ENCODE data around the gene PPM1D.

The PPM1D gene

DNA sequence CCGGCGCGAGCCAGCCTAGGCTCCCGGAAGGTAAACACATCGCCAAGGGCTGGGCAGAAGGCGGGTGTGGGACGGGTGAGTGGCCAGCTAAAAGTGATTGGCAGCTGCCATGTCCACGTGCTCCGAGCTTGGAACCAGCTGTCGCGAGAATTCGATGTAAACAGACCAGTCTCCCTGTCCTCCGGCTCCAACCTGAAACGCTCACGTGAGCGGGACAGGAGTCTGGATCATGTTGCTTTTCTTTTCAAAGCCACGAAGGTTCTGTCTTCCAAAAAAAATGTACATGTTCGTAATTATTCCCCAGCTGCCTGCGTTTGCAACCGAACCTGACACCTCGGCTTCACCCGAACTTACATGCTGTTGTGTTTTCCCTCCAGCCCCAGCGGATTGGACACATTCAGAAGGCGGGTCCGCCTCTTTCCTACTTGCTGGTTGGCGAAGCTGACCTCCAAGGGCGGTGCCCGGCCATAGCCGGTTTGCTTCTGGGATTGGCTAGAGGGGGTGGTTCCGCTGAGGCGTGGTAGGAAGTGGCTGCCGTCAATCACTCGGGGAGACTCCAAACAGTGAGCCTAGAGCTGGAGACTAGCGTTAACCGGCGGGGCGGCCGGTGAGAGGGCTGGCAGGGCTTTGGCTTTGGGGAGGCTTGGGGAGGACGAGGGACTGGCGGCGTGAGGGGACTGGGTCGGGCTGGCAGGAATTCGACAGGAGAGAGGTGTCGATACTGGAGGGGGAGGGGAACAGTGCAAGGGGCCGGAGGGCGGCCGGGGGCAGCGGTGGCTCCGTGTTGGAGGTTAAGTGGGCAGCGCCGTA, 77.5 kb downstream of the PPM1D start, which contains the start of gene BCAS3 (continued):
- TF ChIP-seq ZNF335 (tag by site-specific recombination; conservative IDR thresholded peaks at IDR 0.05) (peak; percentile 92), OVOL3 (tag by site-specific recombination; IDR thresholded peaks at IDR 0.05) (no peak), REPIN1 (tag by site-specific recombination; IDR thresholded peaks at IDR 0.05; ENCODE audit: low read depth) (peak; percentile 25; the same call in 1 of the 2 replicates), ZNF391 (tag by site-specific recombination; IDR thresholded peaks at IDR 0.05; ENCODE audit: borderline replicate concordance, low read depth) (peak; percentile 79; the same call in 1 of the 2 replicates), KLF8 (tag by site-specific recombination; IDR thresholded peaks at IDR 0.05) (peak; percentile 76), FEZF1 (tag by site-specific recombination; IDR thresholded peaks at IDR 0.05) (no peak)
- TF ChIP-seq, protein P1, sequence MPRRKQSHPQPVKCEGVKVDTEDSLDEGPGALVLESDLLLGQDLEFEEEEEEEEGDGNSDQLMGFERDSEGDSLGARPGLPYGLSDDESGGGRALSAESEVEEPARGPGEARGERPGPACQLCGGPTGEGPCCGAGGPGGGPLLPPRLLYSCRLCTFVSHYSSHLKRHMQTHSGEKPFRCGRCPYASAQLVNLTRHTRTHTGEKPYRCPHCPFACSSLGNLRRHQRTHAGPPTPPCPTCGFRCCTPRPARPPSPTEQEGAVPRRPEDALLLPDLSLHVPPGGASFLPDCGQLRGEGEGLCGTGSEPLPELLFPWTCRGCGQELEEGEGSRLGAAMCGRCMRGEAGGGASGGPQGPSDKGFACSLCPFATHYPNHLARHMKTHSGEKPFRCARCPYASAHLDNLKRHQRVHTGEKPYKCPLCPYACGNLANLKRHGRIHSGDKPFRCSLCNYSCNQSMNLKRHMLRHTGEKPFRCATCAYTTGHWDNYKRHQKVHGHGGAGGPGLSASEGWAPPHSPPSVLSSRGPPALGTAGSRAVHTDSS (tag by site-specific recombination; IDR thresholded peaks at IDR 0.05) = no peak
- TF ChIP-seq, protein P2, sequence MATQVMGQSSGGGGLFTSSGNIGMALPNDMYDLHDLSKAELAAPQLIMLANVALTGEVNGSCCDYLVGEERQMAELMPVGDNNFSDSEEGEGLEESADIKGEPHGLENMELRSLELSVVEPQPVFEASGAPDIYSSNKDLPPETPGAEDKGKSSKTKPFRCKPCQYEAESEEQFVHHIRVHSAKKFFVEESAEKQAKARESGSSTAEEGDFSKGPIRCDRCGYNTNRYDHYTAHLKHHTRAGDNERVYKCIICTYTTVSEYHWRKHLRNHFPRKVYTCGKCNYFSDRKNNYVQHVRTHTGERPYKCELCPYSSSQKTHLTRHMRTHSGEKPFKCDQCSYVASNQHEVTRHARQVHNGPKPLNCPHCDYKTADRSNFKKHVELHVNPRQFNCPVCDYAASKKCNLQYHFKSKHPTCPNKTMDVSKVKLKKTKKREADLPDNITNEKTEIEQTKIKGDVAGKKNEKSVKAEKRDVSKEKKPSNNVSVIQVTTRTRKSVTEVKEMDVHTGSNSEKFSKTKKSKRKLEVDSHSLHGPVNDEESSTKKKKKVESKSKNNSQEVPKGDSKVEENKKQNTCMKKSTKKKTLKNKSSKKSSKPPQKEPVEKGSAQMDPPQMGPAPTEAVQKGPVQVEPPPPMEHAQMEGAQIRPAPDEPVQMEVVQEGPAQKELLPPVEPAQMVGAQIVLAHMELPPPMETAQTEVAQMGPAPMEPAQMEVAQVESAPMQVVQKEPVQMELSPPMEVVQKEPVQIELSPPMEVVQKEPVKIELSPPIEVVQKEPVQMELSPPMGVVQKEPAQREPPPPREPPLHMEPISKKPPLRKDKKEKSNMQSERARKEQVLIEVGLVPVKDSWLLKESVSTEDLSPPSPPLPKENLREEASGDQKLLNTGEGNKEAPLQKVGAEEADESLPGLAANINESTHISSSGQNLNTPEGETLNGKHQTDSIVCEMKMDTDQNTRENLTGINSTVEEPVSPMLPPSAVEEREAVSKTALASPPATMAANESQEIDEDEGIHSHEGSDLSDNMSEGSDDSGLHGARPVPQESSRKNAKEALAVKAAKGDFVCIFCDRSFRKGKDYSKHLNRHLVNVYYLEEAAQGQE (tag by site-specific recombination; IDR thresholded peaks at IDR 0.05) = no peak

DNA sequence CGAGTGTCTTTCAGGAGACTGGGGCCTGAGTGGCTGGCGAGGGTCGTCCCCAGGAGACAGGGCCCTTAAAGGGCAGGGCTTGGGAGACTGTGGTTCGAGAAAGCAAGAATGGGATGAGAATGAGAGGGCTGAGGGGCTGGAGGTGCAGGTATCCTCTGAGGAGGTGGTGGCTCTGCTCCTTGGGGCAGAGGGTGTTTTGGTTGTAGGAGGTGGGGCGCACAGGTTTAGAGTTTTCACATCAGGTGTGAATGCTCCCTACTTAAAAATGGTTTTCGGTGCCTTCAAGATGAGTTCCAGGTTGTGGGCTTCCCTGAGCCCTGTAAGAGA, 78.1 kb downstream of the PPM1D start:
- Histone ChIP-seq H3K4me1 (ENCODE audit: control insufficient read depth, insufficient read depth, low read length) (peaks cover 3% of the 10 kb centered on the region; the same call in 1 of the 2 replicates), H3K9me3 (ENCODE audit: control insufficient read depth, insufficient read depth, low read depth, low read length) (no peaks in the 10 kb centered on the region), H3K27ac (ENCODE audit: extremely low read depth, low read depth, low read length) (peak overlapping the region; percentile 13; the same call in 1 of the 2 replicates), H3K4me3 (ENCODE audit: low read depth, low read length) (peak overlapping the region; percentile 71), H3K36me3 (ENCODE audit: control insufficient read depth in 2 of 2, insufficient read depth in 1 of 2, low read length in 2 of 2) (peaks cover 3 to 15% of the 10 kb centered on the region in 2 experiments)
- CTCF ChIA-PET = interaction anchor here (0.6 to 1.0 kb wide), 2 partner anchors 77 to 342 kb away, joined by 4 read pairs; no protein-coding TSS in a partner anchor
- POLR2A ChIA-PET = interaction anchor here (1.0 to 1.6 kb wide), 11 partner anchors 9 to 734 kb away, joined by 3 to 30 read pairs (median 4); partner anchors contain the start of genes APPBP2 and PPM1D
- TF ChIP-seq ZNF23 (tag by site-specific recombination; IDR thresholded peaks at IDR 0.05; ENCODE audit: borderline replicate concordance) (no peak), ZBTB20 (tag by site-specific recombination; IDR thresholded peaks at IDR 0.05) (peak; percentile 19; the same call in 1 of the 2 replicates), ZNF548 (tag by site-specific recombination; IDR thresholded peaks at IDR 0.05) (0 out of 2 replicates have a peak, but pooled peaks have one; percentile 29), ZFP37 (tag by site-specific recombination; IDR thresholded peaks at IDR 0.05) (0 out of 2 replicates have a peak, but pooled peaks have one; percentile 42), ZNF24 (tag by site-specific recombination; IDR thresholded peaks at IDR 0.05) (no peak), ZBTB48 (tag by site-specific recombination; IDR thresholded peaks at IDR 0.05) (0 out of 2 replicates have a peak, but pooled peaks have one; percentile 8), BCL11B (tag by site-specific recombination; IDR thresholded peaks at IDR 0.05; ENCODE audit: low read depth) (0 out of 2 replicates have a peak, but pooled peaks have one; percentile 29)
- TF ChIP-seq, protein P3, sequence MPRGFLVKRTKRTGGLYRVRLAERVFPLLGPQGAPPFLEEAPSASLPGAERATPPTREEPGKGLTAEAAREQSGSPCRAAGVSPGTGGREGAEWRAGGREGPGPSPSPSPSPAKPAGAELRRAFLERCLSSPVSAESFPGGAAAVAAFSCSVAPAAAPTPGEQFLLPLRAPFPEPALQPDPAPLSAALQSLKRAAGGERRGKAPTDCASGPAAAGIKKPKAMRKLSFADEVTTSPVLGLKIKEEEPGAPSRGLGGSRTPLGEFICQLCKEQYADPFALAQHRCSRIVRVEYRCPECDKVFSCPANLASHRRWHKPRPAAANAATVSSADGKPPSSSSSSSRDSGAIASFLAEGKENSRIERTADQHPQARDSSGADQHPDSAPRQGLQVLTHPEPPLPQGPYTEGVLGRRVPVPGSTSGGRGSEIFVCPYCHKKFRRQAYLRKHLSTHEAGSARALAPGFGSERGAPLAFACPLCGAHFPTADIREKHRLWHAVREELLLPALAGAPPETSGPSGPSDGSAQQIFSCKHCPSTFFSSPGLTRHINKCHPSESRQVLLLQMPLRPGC (tag by site-specific recombination; IDR thresholded peaks at IDR 0.05) = 0 out of 2 replicates have a peak, but pooled peaks have one; percentile 0
- TF ChIP-seq, protein P4, sequence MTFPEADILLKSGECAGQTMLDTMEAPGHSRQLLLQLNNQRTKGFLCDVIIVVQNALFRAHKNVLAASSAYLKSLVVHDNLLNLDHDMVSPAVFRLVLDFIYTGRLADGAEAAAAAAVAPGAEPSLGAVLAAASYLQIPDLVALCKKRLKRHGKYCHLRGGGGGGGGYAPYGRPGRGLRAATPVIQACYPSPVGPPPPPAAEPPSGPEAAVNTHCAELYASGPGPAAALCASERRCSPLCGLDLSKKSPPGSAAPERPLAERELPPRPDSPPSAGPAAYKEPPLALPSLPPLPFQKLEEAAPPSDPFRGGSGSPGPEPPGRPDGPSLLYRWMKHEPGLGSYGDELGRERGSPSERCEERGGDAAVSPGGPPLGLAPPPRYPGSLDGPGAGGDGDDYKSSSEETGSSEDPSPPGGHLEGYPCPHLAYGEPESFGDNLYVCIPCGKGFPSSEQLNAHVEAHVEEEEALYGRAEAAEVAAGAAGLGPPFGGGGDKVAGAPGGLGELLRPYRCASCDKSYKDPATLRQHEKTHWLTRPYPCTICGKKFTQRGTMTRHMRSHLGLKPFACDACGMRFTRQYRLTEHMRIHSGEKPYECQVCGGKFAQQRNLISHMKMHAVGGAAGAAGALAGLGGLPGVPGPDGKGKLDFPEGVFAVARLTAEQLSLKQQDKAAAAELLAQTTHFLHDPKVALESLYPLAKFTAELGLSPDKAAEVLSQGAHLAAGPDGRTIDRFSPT (tag by site-specific recombination; IDR thresholded peaks at IDR 0.05) = no peak; the same call in 1 of the 2 replicates
- TF ChIP-seq, protein P5, sequence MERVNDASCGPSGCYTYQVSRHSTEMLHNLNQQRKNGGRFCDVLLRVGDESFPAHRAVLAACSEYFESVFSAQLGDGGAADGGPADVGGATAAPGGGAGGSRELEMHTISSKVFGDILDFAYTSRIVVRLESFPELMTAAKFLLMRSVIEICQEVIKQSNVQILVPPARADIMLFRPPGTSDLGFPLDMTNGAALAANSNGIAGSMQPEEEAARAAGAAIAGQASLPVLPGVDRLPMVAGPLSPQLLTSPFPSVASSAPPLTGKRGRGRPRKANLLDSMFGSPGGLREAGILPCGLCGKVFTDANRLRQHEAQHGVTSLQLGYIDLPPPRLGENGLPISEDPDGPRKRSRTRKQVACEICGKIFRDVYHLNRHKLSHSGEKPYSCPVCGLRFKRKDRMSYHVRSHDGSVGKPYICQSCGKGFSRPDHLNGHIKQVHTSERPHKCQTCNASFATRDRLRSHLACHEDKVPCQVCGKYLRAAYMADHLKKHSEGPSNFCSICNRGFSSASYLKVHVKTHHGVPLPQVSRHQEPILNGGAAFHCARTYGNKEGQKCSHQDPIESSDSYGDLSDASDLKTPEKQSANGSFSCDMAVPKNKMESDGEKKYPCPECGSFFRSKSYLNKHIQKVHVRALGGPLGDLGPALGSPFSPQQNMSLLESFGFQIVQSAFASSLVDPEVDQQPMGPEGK (tag by site-specific recombination; IDR thresholded peaks at IDR 0.05) = 0 out of 2 replicates have a peak, but pooled peaks have one; percentile 23
- TF ChIP-seq, protein P6, sequence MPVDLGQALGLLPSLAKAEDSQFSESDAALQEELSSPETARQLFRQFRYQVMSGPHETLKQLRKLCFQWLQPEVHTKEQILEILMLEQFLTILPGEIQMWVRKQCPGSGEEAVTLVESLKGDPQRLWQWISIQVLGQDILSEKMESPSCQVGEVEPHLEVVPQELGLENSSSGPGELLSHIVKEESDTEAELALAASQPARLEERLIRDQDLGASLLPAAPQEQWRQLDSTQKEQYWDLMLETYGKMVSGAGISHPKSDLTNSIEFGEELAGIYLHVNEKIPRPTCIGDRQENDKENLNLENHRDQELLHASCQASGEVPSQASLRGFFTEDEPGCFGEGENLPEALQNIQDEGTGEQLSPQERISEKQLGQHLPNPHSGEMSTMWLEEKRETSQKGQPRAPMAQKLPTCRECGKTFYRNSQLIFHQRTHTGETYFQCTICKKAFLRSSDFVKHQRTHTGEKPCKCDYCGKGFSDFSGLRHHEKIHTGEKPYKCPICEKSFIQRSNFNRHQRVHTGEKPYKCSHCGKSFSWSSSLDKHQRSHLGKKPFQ (tag by site-specific recombination; IDR thresholded peaks at IDR 0.05) = peak; percentile 43
- TF ChIP-seq, protein P7, sequence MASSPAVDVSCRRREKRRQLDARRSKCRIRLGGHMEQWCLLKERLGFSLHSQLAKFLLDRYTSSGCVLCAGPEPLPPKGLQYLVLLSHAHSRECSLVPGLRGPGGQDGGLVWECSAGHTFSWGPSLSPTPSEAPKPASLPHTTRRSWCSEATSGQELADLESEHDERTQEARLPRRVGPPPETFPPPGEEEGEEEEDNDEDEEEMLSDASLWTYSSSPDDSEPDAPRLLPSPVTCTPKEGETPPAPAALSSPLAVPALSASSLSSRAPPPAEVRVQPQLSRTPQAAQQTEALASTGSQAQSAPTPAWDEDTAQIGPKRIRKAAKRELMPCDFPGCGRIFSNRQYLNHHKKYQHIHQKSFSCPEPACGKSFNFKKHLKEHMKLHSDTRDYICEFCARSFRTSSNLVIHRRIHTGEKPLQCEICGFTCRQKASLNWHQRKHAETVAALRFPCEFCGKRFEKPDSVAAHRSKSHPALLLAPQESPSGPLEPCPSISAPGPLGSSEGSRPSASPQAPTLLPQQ (tag by site-specific recombination; IDR thresholded peaks at IDR 0.05) = peak; percentile 19; the same call in 1 of the 2 replicates

All from HEK293 (cell line).